Activated naive CD4-positive, alpha-beta T cell treated with Interleukin-2 at 50 U/mL for 16 hours (primary cell): ENCODE data around the gene TRIM64.
"Not testable (repeated sequence)": the region's sequence is repeated elsewhere in the genome, so short reads cannot be mapped to it uniquely, and the experiment has no call there.

Experiments used
- DNase-seq: peaks from one replicate; pipeline ENCODE4 v3.0.0-alpha.2; 2020

The TRIM64 gene

GRCh38 chr11:89965737-89966136, at the start of gene TRIM64:
TSS of gene TRIM64 (plus strand) at chr11:89966037. CDS start at chr11:89968504, 2,467 bp downstream.
- DNase-seq, result not testable (repeated sequence)

GRCh38 chr11:89922195-89922660, 43.6 kb upstream of the TRIM64 start, which contains the start of gene TRIM49D1:
TSS of gene TRIM49D1 (minus strand) at chr11:89922245. CDS start at chr11:89917710, 4,535 bp downstream.
- DNase-seq, result no peak

- not testable (repeated sequence) for DNase-seq
These were observed 42.1 kb upstream of the TRIM64 start, which contains the start of gene TRIM49D2 for GRCh38 chr11:89923764-89924163. TSS of gene TRIM49D2 (plus strand) at chr11:89924064. CDS start at chr11:89926762, 2,698 bp downstream.

DNA sequence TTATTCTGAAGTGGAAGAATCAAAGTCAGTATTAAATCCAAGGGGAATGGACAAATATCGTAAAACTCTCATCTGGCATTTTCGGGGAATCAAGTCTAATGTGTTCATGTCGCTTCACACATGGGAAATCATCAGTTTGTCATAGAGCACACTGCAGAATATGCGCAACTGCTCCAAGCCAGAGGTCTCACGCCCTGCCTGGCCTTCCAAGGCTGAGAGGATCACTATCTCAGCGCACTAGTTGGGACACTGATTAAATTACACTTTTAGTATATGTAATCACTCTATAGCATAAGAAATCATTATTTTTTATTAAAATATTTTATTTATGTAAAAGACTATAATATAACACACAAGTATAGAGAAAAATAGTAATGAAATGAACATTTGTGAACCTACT, 5.0 kb upstream of the TRIM64 start:
- not testable (repeated sequence) for DNase-seq
